ENCODE measurements around the gene PLEKHH1. TPM values are rescaled to one million over a fixed set of nuclear protein-coding genes. Genes with fewer than 3 reads are reported as not detected.

Gene PLEKHH1
- total RNA-seq, 1 donor from 2014 or later = 10.1 TPM

GRCh38 chr14:67526676-67527459 is 6.2 kb upstream of the PLEKHH1 start:
- no peaks in the 10 kb centered on the region for H3K36me3 ChIP-seq
- Mint-ChIP-seq H3K36me3 (no peaks in the 10 kb centered on the region), H3K9me3 (no peaks in the 10 kb centered on the region), H3K27ac (no peak overlapping the region), H3K4me3 (no peak overlapping the region), H3K4me1 (peaks cover 16% of the 10 kb centered on the region), H3K27me3 (ENCODE audit: insufficient read depth, low read depth) (peaks cover 17% of the 10 kb centered on the region)
- no peak overlapping the region for H3K4me3 ChIP-seq
- H3K27ac ChIP-seq = no peak overlapping the region
- no peak overlapping the region for H3K4me2 ChIP-seq
- peaks cover under 1% of the 10 kb centered on the region for H3F3A ChIP-seq (ENCODE audit: low read depth)
- H3K9me3 ChIP-seq (ENCODE audit: low read depth) = no peaks in the 10 kb centered on the region
- DNase-seq (ENCODE audit: low spot score) = peak; percentile 68
- no peak overlapping the region for H3K9ac ChIP-seq
- peaks cover 13% of the 10 kb centered on the region for H3K27me3 ChIP-seq
- H4K20me1 ChIP-seq (ENCODE audit: low read depth) = no peaks in the 10 kb centered on the region
- H2AFZ ChIP-seq (replicated peaks) = peak overlapping the region; percentile 22
- TF ChIP-seq CTCF (IDR thresholded peaks at IDR 0.05) = peak; percentile 88
- TF ChIP-seq EZH2 (IDR thresholded peaks at IDR 0.05) = no peak
- peaks cover 19% of the 10 kb centered on the region for H3K4me1 ChIP-seq
- H3K79me2 ChIP-seq (ENCODE audit: low read depth) = no peaks in the 10 kb centered on the region

GRCh38 chr14:67527756-67528155 is 5.3 kb upstream of the PLEKHH1 start:
- Histone ChIP-seq H3K9me3 (ENCODE audit: low read depth) (no peaks in the 10 kb centered on the region), H3K79me2 (ENCODE audit: low read depth) (no peaks in the 10 kb centered on the region), H3K27me3 (peaks cover 22% of the 10 kb centered on the region), H3K9ac (no peak overlapping the region), H3F3A (ENCODE audit: low read depth) (peaks cover 9% of the 10 kb centered on the region), H3K27ac (no peak overlapping the region), H3K4me2 (no peak overlapping the region), H3K4me3 (no peak overlapping the region), H2AFZ (replicated peaks) (no peak overlapping the region), H4K20me1 (ENCODE audit: low read depth) (no peaks in the 10 kb centered on the region), H3K36me3 (no peaks in the 10 kb centered on the region), H3K4me1 (peaks cover 10% of the 10 kb centered on the region)
- no peaks in the 10 kb centered on the region for H3K9me3 Mint-ChIP-seq
- H3K27ac Mint-ChIP-seq = no peak overlapping the region
- H3K4me3 Mint-ChIP-seq = no peak overlapping the region
- DNase-seq (ENCODE audit: low spot score) = no peak
- H3K36me3 Mint-ChIP-seq = no peaks in the 10 kb centered on the region
- TF ChIP-seq CTCF (IDR thresholded peaks at IDR 0.05) (no peak), EZH2phosphoT487 (IDR thresholded peaks at IDR 0.05) (no peak), EZH2 (IDR thresholded peaks at IDR 0.05) (no peak)
- peaks cover 15% of the 10 kb centered on the region for H3K27me3 Mint-ChIP-seq (ENCODE audit: insufficient read depth, low read depth)
- peaks cover 13% of the 10 kb centered on the region for H3K4me1 Mint-ChIP-seq

- Mint-ChIP-seq H3K27me3 (ENCODE audit: insufficient read depth, low read depth) (peaks cover 13% of the 10 kb centered on the region), H3K27ac (no peak overlapping the region), H3K9me3 (no peaks in the 10 kb centered on the region), H3K4me3 (no peak overlapping the region), H3K36me3 (no peaks in the 10 kb centered on the region), H3K4me1 (peaks cover 13% of the 10 kb centered on the region)
- H3F3A ChIP-seq (ENCODE audit: low read depth) = peaks cover 10% of the 10 kb centered on the region
- H3K27me3 ChIP-seq = peaks cover 22% of the 10 kb centered on the region
- no peak overlapping the region for H2AFZ ChIP-seq (replicated peaks)
- no peak for TF ChIP-seq EZH2phosphoT487 (IDR thresholded peaks at IDR 0.05)
- TF ChIP-seq EZH2 (IDR thresholded peaks at IDR 0.05) = no peak
- H3K4me2 ChIP-seq = no peak overlapping the region
- H3K27ac ChIP-seq = no peak overlapping the region
- H3K36me3 ChIP-seq = no peaks in the 10 kb centered on the region
- H4K20me1 ChIP-seq (ENCODE audit: low read depth) = no peaks in the 10 kb centered on the region
- H3K4me1 ChIP-seq = peaks cover 10% of the 10 kb centered on the region
- no peak overlapping the region for H3K4me3 ChIP-seq
- no peaks in the 10 kb centered on the region for H3K79me2 ChIP-seq (ENCODE audit: low read depth)
- DNase-seq (ENCODE audit: low spot score) = no peak
- no peak overlapping the region for H3K9ac ChIP-seq
- no peaks in the 10 kb centered on the region for H3K9me3 ChIP-seq (ENCODE audit: low read depth)
Observed at GRCh38 chr14:67528276-67528675, 4.8 kb upstream of the PLEKHH1 start.
